ENCODE measurements around the gene SLIT1.

Gene SLIT1

GRCh38 chr10:97150013-97150595, 35.7 kb downstream of the SLIT1 start:
- no peak for TF ChIP-seq Cebpa-rat (IDR thresholded peaks at IDR 0.05)

GRCh38 chr10:97149079-97149531, 36.7 kb downstream of the SLIT1 start:
- Histone ChIP-seq H3K4me3 (no peak overlapping the region), H3K4me2 (no peak overlapping the region), H3K4me1 (no peaks in the 10 kb centered on the region), H3K9me3 (no peaks in the 10 kb centered on the region), H3K27ac (no peak overlapping the region), H4K20me1 (no peaks in the 10 kb centered on the region), H3K9ac (no peak overlapping the region), H3K27me3 (no peaks in the 10 kb centered on the region), H3K36me3 (no peaks in the 10 kb centered on the region)
- TF ChIP-seq Cebpa-rat (IDR thresholded peaks at IDR 0.05), result no peak

More at GRCh38 chr10:97150013-97150595, 35.7 kb downstream of the SLIT1 start:
- no peaks in the 10 kb centered on the region for H3K36me3 ChIP-seq
- no peak overlapping the region for H3K4me3 ChIP-seq
- H4K20me1 ChIP-seq, result no peaks in the 10 kb centered on the region
- no peaks in the 10 kb centered on the region for H3K4me1 ChIP-seq
- no peak overlapping the region for H3K27ac ChIP-seq
- H3K9ac ChIP-seq, result no peak overlapping the region
- peak overlapping the region; percentile 18; the same call in 1 of the 2 replicates for H3K4me2 ChIP-seq
- H3K9me3 ChIP-seq, result no peaks in the 10 kb centered on the region
- no peaks in the 10 kb centered on the region for H3K27me3 ChIP-seq

GRCh38 chr10:97144297-97144696, 41.5 kb downstream of the SLIT1 start:
- Histone ChIP-seq H3K27ac (no peak overlapping the region), H3K27me3 (no peaks in the 10 kb centered on the region), H3K4me1 (peaks cover 3% of the 10 kb centered on the region; the same call in 1 of the 2 replicates), H4K20me1 (no peaks in the 10 kb centered on the region), H3K9ac (no peak overlapping the region), H3K9me3 (no peaks in the 10 kb centered on the region), H3K4me3 (no peak overlapping the region), H3K4me2 (no peak overlapping the region), H3K36me3 (no peaks in the 10 kb centered on the region)
- no peak for TF ChIP-seq Cebpa-rat (IDR thresholded peaks at IDR 0.05)

- Histone ChIP-seq H3K9ac (no peak overlapping the region), H3K4me3 (no peak overlapping the region), H3K27ac (no peak overlapping the region), H3K4me2 (no peak overlapping the region), H3K4me1 (peaks cover 3% of the 10 kb centered on the region; the same call in 1 of the 2 replicates), H3K9me3 (no peaks in the 10 kb centered on the region), H3K36me3 (no peaks in the 10 kb centered on the region), H4K20me1 (no peaks in the 10 kb centered on the region), H3K27me3 (no peaks in the 10 kb centered on the region)
- TF ChIP-seq Cebpa-rat (IDR thresholded peaks at IDR 0.05), result no peak
Measured at GRCh38 chr10:97142834-97143233, 42.9 kb downstream of the SLIT1 start.

GRCh38 chr10:97140902-97141745, 44.6 kb downstream of the SLIT1 start:
- no peak overlapping the region for H3K9ac ChIP-seq
- no peak for TF ChIP-seq Cebpa-rat (IDR thresholded peaks at IDR 0.05)
- H4K20me1 ChIP-seq, result no peaks in the 10 kb centered on the region
- H3K4me2 ChIP-seq, result no peak overlapping the region
- no peak overlapping the region for H3K4me3 ChIP-seq
- peaks cover 12% of the 10 kb centered on the region for H3K4me1 ChIP-seq
- no peaks in the 10 kb centered on the region for H3K27me3 ChIP-seq
- no peak overlapping the region for H3K27ac ChIP-seq
- no peaks in the 10 kb centered on the region for H3K36me3 ChIP-seq
- H3K9me3 ChIP-seq, result no peaks in the 10 kb centered on the region

GRCh38 chr10:97140049-97140846, 45.5 kb downstream of the SLIT1 start:
- H3K27me3 ChIP-seq, result no peaks in the 10 kb centered on the region
- H3K4me1 ChIP-seq, result peaks cover 20% of the 10 kb centered on the region
- H3K4me3 ChIP-seq, result no peak overlapping the region
- no peaks in the 10 kb centered on the region for H3K36me3 ChIP-seq
- no peaks in the 10 kb centered on the region for H3K9me3 ChIP-seq
- H3K27ac ChIP-seq, result no peak overlapping the region
- no peaks in the 10 kb centered on the region for H4K20me1 ChIP-seq
- H3K9ac ChIP-seq, result no peak overlapping the region
- TF ChIP-seq Cebpa-rat (IDR thresholded peaks at IDR 0.05), result no peak
- H3K4me2 ChIP-seq, result no peak overlapping the region; the same call in 1 of the 2 replicates

GRCh38 chr10:97139651-97140048, 46.1 kb downstream of the SLIT1 start:
- Histone ChIP-seq H3K36me3 (no peaks in the 10 kb centered on the region), H3K27me3 (no peaks in the 10 kb centered on the region), H3K27ac (no peak overlapping the region), H3K4me1 (peaks cover 26% of the 10 kb centered on the region), H4K20me1 (no peaks in the 10 kb centered on the region), H3K4me3 (no peak overlapping the region), H3K4me2 (no peak overlapping the region), H3K9me3 (no peaks in the 10 kb centered on the region), H3K9ac (no peak overlapping the region)
- no peak for TF ChIP-seq Cebpa-rat (IDR thresholded peaks at IDR 0.05)

- Histone ChIP-seq H3K36me3 (no peaks in the 10 kb centered on the region), H3K4me1 (peaks cover 34% of the 10 kb centered on the region), H3K4me2 (no peak overlapping the region), H4K20me1 (no peaks in the 10 kb centered on the region), H3K9ac (no peak overlapping the region), H3K27me3 (no peaks in the 10 kb centered on the region), H3K9me3 (no peaks in the 10 kb centered on the region), H3K4me3 (no peak overlapping the region), H3K27ac (no peak overlapping the region)
- no peak for TF ChIP-seq Cebpa-rat (IDR thresholded peaks at IDR 0.05)
Measured at GRCh38 chr10:97138846-97139245, 46.9 kb downstream of the SLIT1 start.

GRCh38 chr10:97138174-97138573, 47.6 kb downstream of the SLIT1 start:
- Histone ChIP-seq H3K9ac (no peak overlapping the region), H3K27ac (no peak overlapping the region), H3K4me2 (no peak overlapping the region), H3K9me3 (no peaks in the 10 kb centered on the region), H3K4me1 (peaks cover 38% of the 10 kb centered on the region), H3K27me3 (no peaks in the 10 kb centered on the region), H4K20me1 (no peaks in the 10 kb centered on the region), H3K36me3 (no peaks in the 10 kb centered on the region), H3K4me3 (no peak overlapping the region)
- no peak for TF ChIP-seq Cebpa-rat (IDR thresholded peaks at IDR 0.05)
